Stimulated activated CD4-positive, alpha-beta T cell treated with anti-CD3 and anti-CD28 coated beads, Interleukin-12 subunit alpha, Interleukin-12 subunit beta, amount 100 ng/mL, for 48 hours (primary cell): Measurements from ENCODE around the gene EIF3D.

ENCODE experiments used
- DNase-seq, 3 donors: peaks; one replicate each; pipeline ENCODE4 v3.0.0-alpha.2; 2020; ENCODE audit warnings: low read depth in 2 of 3, low spot score in 1 of 3

EIF3D gene

DNA sequence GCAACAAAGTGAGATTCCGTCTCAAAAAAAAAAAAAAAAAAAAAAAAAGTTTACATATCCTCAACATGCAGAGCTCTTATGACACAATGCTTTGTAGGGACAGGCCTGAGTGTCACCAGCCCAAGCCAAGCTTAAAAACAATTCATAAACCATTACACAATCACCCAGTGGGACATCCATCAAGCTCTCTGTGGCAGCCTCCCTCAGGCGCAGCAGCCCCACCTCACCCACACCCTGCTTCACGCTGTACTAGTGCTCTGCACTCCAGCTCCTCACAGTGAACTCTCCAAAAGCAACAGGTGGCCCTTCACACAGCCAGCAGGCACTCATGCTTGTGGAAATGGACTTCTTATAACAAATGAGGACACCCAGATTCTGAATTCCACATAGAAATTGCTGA, 18.6 kb downstream of the EIF3D start:
- no peak for DNase-seq

DNA sequence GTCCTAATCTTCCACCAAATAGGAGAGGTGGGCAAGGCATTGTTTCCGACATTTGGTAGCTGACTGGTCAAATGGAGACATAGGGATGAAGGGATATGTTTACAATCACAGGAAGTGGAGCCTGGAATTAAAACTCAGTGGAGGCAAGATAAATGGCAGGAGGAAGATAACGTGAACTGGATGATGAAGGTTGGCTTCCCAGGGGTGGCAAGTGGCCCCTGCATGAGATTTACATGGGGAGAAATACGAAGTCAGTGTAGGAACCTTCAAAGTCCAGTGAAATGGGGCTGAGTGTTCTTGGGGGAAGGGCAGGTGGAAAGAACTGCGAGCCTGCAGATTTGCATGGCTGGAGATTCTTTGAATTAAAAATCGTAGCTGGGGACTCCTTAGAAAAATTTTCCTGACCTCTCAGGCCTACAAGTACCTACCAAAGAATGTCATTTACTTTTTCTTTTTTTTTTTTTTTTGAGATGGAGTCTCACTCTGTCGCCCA, 21.4 kb downstream of the EIF3D start:
- DNase-seq = no peak

- peak; percentile 76 to 84 (median 77) for DNase-seq
Observed at GRCh38 chr22:36506637-36507517, 22.1 kb downstream of the EIF3D start, which contains the start of gene FOXRED2. Gene FOXRED2 (minus strand): TSS chr22:36507040. CDS start chr22:36506422, 618 bp downstream.

DNA sequence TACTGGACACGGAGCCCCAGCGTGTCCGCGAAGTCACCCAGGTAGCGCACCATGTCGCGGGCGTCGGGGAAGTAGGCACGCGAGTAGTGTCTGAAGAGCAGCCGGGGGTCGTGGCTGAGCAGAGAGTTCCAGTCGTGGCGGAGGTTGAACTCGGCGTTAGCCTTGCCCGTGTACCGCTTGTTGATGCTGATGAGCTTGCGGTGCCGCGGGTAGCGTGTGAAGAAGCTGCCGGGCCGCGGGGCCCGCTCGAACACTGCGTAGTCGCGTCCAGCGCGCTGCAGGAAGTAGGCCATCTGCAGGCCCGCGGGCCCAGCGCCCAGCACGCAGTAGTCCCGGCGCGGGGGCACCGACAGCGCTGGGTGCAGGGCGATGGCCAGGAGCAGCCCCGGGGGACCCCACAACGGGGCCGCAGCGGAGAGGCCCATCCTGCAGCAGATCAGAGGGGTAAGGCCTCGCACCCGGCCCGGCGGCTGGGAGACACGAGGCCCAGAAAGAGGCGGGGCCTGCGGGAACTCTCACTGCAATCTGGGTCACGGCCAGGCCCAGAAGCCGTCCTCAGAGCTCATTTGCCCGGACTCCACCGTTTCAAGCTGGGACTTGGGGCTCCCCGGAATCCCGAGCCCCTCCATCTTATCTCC, 22.8 kb downstream of the EIF3D start:
- no peak for DNase-seq

DNA sequence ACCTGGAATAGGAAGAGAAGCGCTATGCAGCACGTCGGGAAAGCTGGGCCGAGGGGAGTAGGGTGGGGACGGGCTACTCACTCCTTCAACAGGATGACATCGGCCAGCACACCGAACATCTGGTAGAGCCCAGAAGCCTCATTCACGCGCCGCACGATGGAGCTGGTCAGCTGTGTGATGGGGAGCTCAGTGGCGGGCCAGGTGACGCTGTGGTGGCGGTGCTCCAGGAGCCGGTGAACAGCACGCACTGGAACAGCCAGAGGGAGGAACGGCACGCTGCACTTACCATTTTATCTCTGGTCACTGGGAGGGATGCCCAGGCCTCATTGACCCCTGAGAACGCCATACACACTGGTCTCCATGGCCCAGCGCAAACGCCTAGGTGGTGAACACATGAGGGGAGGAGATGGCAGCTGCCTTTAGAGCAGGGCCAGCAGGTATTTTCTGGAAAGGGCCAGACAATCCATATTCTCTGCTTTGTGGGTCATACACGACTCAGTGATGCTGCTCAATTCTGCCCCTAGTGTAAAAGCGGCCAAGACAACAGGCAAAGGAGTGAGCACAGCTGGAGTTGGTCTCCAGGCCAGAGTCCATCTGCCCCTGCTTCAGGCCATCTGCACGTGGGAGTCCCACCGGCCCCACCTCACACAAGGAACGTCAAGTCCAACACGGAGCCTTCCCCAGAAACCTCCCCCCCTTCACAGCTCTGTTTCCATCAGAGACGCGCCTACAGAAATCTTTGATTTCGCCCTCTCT, 30.9 kb downstream of the EIF3D start:
- DNase-seq = no peak

DNA sequence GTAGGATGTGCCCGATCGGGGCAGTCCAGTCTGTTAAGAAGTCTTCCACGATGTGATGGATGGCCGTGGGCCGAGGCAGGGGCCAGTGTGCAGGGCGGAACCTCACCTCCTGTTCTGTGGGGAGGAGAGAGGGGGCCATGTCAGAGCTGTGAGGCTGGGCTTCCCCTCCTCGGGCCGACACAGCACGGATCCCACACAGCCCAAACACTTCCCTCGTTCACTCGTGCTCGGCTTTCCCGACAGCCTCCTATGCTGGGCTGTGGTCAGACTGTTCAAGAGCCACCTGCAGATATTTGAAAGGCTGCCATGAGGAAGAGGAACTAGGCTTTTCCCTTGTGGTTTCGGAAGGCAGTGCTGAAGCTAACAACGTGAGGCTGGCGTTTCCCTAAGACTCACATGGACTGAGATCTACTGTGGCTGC, 35.3 kb downstream of the EIF3D start:
- no peak for DNase-seq

DNA sequence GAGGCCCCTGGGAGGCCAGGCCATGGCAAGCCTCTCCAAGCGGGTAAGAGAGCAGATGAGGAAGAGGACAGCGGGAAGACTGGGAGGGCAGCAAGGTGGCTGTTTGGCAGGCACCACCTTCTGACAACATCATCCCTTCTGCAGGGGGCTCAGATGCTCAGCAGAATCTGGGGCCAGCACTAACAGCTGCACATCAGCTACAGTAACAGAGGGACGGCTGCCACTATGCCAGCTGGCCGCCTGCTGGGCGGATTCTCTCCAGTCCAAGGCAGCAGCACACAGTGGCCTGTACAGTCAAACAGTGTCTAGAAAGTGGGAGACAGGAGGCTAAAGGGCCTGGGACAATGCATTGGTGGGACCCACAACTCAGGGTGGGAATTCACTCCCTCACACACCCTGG, 36.9 kb downstream of the EIF3D start:
- no peak for DNase-seq

GRCh38 chr22:36491155-36491554, 37.8 kb downstream of the EIF3D start:
- no peak for DNase-seq

DNA sequence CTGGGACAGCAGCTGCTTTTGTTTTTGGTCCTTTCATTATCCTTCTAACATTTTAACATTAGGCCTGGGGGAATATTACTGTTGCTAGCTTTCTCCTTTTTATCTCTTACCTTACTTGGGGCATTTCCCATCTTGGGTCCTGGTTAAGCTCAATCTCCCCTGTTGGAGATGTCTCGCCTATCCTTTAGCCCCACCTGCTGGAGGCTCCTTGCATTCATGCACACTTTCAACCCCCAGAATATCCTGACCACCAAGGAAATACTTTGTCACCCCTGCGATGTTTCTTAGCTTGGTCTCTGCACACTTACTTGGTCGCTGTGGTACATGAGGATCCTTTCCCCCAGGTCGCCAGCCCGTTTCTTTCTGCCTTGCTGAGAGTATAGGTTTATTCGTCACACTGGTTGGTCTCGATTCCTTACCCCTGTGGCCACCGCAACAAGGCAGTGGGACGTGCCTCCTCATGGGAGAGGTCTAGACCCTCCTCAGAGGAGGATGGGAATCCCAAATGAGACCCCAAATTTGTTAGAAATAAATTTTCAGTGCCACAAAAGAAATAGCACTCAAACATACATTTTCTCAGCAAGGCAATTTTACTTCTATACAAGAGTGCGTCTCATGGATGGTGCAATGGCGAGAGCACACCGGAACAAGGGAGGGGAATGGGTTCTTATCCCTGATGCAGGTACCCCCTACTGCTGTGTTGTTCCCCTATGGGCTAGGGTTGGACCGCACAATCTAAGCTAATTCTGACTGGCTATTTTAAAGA, 42.2 kb downstream of the EIF3D start:
- peak; percentile 27 to 59 (median 44) for DNase-seq

GRCh38 chr22:36481393-36482168, 47.4 kb downstream of the EIF3D start, which contains the start of gene TXN2:
Gene TXN2 (minus strand): TSS chr22:36481640. CDS start chr22:36480837, 803 bp downstream.
- DNase-seq = peak; percentile 89 to 94 (median 92)

GRCh38 chr22:36480941-36481392, 48.0 kb downstream of the EIF3D start:
- DNase-seq = no peak

DNA sequence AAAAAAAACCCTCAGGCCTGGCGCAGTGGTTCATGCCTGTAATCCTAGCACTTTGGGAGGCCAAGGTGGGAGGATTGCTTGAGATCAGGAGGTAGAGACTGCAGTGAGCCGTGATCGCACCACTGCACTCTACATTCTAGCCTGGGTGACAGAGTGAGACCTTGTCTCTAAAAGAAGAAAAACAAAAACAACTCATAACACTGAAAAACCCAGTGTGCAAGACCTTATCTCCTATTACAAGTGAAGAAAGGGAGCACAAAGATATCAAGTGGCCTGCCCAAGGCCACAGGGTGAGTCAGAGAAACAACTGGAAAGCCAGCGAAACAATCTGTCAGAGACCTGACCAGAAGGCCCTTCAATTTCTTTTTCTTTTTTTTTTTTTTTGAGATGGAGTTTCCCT, 50.0 kb downstream of the EIF3D start:
- no peak for DNase-seq

- no peak for DNase-seq
Observed at GRCh38 chr22:36475341-36475740, 53.6 kb downstream of the EIF3D start.

GRCh38 chr22:36472689-36473088, 56.3 kb downstream of the EIF3D start:
- DNase-seq = no peak

- DNase-seq = no peak
Observed at GRCh38 chr22:36471341-36471821, 57.6 kb downstream of the EIF3D start.

DNA sequence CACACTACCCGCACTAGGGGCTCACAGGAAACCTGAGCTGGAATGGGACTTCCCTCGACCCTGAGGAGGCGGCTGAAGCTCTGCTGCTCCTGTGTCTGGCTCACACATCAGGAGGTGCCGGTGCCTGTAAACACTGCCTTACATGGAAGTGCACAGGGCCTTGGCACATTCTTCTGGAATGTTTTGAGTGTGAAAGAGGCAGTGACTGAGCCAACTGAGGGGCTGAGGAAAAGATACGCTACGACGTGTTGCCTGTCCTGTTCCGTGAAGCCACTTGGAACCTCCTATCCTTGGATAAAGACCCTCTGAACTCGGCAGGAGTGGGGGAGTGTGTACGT, 58.0 kb downstream of the EIF3D start:
- no peak for DNase-seq

DNA sequence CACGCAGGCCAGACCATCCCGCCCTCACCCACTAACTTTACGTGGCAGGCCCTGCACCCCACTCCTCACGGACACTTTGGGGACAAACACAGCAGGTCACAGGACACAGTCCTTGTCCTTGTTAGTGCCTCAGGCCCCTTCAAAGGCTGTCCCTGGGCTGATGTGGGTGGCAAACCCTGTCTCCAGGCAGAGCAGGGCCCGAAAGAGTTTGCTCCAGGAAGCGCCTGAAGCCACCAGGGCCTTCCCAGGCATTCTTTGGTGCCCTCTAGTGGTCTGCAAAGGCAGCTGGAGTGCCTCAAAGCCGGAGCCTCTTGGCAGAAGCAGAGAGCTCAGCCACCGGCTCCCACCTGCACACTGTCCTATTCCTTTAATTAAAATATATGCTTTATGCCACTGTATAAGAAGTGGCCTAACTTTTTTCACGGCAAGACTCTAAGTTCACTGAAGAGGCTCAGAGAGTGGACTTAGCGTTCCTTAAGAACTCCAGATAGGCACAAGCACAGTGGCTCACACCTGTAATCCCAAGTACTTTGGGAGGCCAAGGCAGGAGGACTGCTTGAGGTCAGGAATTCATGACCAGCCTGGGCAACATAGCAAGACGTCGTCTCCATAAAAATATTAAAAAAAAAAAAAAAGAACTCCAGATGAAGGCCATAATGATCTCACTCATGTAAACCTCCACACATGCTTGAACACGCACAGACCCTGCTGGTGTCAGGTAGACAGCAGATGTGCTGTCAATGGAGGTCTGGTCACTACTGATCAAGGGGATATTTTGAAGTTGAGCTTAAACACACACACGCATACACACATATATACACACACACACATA, 58.6 kb downstream of the EIF3D start:
- DNase-seq = peak; percentile 66 to 83 (median 72)

- DNase-seq = no peak
Observed at GRCh38 chr22:36469094-36469710, 59.8 kb downstream of the EIF3D start.
